Measurements from ENCODE around the gene CFAP90.

CFAP90 gene

DNA sequence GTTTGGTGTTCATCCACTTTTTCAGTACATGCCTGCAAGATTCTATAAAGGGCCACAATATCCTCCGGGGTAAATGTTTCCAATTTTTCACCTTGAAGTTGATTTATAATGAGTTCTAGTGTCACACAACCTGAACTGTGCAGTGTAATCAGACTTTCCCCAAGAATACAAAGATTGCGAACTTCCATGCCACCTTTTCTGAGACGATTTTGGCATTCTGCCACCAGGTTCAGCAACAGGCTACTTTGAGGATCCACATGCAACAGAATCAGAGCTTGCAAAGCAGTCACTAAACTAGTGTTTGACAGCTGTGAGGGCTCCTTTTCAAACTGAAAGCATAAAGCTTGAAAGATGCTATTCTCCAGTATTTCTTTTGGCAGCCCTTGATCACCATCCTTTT lies 16.3 kb upstream of the CFAP90 start:
- no peak for DNase-seq

DNA sequence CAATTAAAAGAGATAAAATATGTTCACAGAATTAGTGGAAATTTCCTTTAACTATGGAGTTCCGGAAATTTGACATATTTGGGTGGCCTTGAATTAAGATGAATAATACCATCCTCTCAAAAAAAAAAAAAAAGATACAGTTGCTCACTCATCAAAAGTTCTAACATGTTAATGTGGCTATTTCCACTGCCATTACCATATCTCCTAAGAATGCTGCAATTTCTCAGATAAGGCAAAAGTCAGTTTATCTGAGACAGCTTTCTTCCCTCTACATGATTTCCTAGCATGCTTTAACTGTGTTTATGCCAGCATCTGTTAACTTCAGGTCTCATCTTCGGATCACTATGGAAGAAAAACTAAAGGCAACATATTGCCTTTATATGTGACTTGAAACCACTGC lies 15.3 kb upstream of the CFAP90 start:
- DNase-seq, result no peak

DNA sequence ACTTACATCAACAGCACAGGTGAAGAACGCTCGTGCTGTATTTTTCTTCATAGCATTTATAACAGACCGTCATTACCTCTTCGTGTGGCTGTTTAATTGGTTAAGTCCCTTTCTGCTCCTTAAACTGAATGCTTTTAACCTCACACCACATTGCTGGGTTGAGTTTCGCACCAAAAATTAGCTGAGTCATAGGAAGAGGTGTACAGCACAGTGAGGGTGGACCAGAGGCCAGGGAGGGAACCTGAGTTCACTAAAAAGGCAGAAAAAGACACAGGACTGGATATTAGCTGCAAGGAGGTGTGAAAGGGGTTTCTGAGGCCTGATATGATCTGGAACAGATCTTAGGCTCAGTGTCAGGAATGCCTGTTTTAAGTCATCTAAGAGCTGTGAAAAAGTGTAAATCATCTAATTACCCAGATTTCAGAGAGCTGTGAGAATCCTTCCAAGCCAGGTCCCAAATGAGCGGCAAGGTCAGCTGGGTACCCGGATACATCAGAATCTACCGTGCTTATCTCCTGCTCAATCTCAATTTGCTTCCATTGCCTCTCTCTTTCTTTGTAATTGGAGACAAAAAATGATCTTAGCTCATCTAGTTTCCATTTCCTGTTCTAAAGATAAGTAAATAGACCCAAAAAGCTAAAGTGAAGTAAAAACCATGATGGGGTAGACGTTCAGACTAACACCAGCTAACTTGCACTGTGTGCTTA lies 7.1 kb upstream of the CFAP90 start:
- no peak for DNase-seq

DNA sequence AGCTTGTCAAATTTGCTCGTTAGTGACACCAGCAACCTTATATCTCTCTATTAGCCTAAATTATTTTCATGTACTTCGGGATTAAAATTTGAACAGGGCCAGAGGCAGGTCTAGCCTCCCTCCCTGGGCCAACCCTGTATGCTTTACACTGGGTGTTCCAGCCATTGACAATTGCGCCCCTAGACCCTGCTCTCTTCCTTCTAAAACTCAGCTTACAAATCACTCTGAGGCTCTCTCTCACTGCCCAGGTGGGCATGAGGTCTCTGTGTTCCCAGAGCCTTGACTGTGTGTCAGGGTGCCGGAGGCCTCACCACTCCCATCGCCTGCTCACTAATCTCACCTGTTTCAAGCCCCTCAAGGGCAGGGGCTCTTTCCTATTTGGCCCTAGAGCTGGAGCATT lies 6.4 kb upstream of the CFAP90 start:
- no peak for DNase-seq

DNA sequence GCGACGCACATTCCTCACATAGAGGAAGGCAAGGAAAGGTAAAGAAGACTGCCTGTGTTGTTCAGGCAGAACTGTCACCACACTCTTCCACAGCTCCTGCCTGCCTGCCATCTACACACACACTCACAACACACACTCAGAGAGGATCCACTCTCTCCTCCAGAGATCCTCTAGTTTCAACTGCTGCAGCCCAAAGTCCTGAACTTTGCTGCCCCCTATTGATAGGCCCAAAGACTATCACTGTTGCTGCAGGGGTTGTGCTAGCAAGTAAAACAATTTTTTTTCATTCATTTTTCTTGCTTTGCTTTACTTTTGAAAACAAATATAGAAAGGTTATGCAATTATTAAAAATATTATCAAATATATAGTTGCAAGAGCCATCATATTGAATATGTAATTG lies 5.9 kb upstream of the CFAP90 start:
- DNase-seq, result peak; percentile 48

DNA sequence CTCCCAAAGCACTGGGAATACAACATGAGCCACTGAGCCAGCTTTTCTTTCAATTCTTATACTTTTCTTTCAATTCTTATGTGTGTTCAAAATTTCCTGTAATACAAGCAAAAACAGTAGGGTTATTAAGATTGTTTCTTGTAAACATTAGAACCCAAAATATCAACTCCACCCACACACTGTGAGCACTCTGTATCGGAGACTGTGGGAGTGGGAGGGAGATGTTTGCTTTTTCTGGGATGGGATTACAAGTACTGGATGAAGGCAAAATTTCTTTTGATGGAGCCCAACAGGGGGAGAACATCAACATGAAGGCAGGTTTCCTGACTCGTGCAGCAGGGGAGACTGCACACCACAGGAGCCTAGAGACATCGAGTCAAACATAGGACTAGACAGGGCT lies 4.7 kb upstream of the CFAP90 start:
- no peak for DNase-seq

DNA sequence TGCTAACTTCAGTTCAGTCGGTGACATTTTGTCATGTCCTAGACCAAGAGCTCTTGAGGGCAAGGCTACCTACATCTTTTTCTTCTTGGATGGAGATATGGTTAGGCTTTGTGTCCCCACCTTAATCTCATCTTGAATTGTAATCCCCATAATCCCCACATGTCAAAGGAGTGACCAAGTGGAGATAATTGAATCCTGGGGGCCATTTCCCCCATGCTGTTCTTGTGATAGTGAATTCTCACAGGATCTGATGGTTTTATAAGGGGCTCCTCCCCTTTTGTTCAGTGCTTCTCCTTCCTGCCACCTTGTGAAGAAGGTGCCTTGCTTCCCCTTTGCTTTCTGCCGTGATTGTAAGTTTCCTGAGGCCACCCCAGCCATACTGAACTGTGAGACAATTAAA lies 2.1 kb upstream of the CFAP90 start:
- DNase-seq, result no peak

DNA sequence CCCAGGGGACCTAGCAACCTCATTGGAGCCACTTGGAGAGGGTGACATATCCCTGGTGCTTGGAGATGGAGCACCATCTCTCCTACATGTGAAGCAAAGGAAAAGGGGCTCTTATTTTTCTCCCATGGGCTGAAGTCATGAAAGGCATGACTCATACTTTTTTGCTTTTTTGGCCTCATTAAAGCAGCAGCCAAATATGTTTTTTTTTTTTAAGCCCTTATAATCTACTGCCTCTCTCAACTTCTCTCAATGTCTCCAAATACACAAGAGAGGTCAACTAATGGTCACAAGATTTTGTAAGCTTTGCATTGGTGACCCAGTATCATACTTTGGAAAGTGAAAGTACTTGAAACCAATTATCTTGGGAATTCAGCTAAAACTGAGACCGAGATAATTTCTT lies 1.6 kb upstream of the CFAP90 start:
- DNase-seq, result no peak

DNA sequence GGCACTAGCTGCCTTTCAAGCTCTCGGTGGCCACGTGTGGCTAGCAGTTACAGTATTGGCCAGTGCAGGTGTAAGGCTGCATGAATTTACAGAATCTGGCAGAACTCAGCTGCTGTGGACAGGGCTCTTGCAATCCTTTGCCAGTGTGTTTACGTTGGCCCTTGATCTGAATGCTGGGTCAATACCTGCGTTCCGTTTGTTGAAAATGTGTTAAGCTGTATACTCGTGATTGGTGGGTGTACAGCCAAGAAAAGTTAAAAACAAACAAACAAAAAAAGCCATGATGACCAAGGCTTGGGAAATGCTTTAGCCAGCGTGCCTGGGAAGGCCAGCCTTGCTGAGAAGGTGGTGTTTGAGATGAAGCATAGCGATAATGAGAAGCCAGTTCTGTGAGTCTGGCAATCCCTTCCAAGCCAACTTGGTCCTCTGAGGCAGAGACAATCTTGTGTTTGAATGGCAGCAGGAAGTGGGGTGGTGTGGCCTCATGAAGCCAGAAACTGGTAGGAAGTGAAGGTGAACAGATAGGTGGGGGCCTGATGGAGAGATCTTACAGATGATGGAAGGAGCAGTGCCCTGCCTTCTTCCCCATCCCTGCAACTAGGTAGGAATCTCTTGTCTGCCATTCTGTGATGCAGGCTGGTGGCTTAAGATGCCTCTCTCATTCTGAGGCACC lies 820 bp upstream of the CFAP90 start:
- DNase-seq, result no peak

DNA sequence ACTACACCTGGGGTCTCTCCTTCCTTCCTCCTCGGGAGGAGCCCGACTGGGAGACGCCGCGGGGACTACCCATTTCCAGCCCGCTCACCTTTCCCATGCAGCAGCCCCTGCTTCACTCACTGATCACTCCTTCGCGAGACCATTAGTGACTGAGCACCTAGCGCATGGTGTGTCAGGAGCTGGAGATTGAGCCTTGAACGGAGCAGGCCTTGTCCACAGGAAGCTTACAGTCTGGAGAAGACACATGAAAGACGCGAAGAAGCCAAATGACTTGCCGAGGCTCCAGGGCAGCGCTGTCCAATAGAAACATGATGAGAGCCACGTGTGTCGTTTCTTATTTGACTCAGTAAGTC lies 283 bp upstream of the CFAP90 start:
- no peak for DNase-seq

DNA sequence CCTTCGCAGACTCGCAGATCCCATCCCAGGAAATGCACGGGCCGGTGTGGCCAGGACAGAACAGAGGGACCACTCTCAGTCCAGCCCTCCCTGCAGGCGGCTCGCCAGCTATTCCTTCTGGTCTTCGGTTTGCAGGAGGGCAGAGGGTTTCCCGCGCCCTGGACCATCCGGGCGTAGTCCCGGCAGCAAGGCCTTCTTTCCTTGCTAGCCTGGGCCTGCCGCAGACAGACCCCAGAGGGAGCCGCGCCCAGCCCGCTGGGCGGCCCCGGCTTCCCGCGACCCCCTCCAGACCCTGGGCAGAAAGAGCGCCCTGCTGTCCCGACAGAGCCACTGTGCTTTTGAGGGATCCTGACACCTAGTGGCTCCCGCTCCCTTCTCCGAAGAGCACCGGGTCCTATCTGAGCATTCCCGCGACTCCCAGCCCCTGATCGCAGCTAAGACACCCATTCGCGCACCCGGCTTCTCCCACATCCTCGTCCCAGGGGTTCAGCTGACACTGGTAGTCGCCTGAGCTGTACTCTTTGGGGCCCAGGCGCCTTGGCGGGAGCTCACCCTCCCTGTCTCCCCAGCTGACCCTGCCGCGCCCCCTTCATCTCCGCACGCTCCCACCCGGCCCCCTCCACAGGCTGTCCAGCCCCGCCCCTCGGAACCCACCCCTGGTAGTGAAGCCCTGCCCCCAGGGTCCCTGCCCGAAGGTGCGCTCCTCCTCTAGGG lies 1.1 kb downstream of the CFAP90 start:
- no peak for DNase-seq

DNA sequence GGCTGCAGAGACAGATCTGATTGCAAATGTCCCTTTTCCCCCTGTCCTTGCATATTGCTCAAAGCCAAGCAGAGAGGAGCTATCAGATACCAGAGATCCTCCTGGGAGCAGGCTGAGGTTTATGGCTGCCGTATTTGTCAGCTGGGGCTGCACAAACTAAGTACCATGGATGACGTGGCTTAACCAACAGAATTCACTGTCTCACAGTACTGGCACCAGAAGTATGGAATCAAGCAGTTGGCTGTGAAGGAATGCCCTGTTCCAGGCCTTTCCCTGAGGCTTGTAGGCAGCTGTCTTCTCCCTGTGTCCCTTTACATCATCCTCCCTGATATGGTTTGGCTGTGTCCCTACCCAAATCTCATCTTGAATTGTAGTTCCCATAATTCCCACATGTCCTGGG lies 2.6 kb downstream of the CFAP90 start:
- DNase-seq, result no peak

DNA sequence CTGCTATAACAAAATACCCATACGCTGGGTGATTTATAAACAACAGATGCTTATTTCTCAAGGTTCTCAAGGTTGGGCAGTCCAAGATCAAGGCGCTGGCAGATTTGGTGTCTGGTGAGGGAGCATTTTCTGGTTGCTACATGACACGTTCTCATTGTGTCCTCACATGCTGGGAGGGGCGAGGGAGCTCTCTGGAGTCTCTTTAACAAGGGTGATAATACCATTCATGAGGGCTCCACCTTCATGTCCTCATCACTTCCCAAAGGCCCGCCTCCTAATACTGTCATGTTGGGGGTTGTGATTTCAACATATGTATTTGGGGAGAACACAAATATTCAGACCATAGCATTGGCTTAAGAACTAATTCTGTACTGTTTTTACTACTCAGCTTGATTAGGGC lies 4.6 kb downstream of the CFAP90 start:
- no peak for DNase-seq

DNA sequence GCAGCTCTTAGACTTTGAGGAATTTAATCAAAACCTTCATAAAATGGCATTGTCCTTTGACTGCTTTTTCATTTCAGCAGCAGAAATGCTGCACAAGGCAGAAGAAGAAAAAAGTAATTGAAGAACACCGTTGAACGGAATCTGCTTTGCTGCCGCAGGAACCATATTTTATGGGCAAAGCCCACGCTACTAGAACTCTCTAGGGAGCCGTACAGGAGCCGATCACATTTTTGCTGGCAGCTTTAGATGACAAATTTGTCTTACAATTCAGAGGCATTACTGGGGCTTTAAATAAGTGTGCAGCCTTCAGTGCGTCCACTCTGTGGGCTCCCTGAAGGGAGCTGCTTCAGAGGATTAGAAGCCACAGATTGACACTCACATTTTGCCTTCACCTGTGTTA lies 5.4 kb downstream of the CFAP90 start:
- no peak for DNase-seq

DNA sequence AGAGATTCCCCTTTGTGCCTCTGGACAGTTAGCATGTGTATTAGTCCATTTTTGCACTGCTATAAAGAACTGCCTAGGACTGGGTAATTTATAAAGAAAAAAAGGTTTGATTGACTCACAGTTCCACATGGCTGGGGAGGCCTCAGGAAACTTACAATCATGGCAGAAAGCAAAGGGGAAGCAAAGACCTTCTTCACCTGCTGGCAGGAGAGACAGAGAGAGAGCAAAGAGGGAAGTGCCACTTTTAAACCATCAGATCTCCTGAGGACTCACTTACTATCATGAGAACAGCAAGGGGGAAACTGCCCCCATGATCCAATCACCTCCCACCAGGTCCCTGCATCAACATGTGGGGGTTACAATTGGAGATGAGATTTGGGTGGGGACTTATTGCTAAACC lies 6.0 kb downstream of the CFAP90 start:
- no peak for DNase-seq

DNA sequence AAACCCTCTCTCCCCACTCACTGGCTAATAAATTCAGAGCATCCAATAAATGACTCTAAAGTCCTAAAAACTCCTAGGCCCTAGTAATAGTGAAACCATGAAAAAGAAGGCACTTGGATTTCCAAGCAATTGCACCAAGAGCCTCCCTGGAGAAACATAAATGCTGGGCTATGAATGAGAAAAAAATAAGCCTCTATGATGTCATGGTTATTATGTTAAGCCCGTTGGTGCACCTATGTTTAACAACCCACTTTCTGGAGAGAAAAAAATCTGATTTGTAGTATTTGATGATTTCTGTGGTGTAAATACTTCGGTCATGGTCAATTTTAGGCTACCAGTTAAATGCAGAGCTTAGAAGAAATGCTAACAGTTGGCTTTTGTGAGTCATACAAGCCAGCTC lies 8.4 kb downstream of the CFAP90 start:
- DNase-seq, result no peak

DNA sequence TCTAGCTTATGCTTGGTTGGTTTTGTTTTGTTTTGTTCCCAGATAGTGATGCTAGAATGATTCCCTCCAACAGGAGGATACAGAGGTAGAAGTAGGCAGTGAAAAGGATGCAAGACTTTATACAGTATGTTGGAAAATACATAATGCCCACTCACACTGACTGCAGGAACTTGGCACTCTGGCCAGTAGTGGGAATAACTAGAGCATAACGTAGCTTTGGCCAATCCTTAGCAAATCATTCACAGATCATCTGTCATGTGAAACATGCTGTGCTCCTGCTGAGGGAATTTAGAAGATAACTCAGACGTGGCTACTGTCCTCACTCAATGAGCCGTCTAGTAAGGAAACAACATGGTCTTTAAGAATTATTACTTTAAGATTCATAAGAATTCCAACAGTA lies 13.5 kb downstream of the CFAP90 start:
- no peak for DNase-seq

DNA sequence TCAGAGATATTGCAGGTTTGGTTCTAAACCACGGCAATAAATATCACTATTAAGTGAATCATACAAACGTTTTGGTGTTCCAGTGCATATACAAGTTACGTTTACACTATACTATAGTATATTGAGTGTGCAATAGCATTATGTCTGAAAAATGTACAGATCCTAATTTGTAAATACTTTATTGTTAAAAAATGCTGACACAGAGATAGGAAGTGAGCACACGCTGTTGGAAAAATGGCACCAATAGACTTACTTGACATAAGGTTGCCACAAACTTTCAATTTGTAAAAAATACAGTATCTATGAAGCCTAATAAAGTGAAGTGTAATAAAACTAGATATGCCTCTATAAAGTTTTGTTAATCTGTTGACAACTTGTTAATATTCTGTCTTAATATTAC lies 16.0 kb downstream of the CFAP90 start:
- DNase-seq, result no peak

DNA sequence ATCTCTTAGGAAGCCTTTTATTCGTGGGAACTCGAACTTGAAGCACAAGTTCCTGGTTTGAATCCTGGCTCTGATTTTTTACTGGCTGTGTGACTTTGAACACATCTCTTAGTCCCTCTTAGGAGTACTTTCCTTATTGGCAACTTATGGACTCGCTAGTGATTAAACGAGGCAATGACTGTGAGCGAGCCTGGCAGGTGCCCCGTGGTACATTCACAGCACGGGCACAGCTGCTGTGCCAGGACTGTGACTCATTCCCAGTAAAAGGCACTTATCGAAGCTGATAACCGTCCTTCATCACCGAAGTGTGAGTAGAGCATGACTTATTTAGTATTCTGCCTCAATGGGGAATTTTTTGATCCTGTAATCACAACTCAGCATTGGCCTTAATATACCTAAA lies 22.7 kb downstream of the CFAP90 start:
- DNase-seq, result no peak

DNA sequence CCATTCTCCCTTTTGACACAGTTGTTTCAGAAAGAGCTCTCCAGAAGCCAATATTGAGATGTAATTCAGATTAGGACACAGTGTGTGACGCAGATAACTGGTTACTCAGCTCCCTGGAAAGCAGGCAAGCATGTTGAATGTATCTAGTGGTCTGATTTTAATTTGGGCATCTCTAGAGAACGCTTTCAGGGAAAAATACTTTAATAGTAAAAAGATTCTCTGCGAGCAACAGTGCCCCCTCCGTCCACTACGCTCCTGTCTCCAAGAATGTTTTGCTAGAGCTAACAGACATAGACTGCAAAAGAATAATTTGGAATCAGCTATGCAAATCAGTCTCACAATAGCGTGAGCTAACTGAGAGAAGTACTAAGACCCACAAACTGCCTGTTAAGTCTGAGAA lies 23.3 kb downstream of the CFAP90 start:
- DNase-seq, result no peak

DNA sequence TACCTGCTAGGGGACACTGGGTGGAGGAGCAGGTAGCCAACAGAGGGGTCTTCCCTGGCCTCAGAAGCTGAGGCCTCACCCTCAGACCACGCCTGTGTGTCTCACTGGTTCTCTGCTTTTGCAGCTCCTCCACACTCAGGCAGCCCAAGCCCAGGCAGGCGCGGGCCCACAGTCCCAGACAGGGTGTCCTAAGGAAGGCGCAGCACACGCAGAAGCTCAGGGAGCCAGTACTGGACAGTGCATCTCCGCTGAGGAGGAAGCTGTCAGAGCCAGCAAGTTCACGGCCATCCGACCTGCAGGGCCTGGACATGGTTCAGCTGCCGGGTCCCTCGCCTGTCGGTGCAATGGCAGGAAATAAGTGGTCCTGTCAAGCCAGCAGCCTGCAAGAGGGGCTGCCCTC lies 25.3 kb downstream of the CFAP90 start:
- DNase-seq, result no peak

DNA sequence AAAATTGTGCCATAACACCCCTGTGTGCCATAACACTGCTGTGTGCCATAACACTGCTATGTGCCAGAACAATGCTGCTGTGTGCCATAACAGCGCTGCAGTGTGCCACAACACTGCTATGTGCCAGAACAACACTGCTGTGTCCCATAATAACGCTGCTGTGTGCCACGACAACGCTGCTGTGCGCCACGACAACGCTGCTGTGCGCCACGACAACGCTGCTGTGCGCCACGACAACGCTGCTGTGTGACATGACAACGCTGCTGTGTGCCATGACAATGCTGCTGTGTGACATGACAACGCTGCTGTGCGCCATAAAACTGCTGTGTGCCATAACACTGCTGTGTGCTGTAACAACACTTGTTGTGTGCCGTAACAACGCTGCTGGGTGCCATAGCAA lies 25.9 kb downstream of the CFAP90 start:
- no peak for DNase-seq

DNA sequence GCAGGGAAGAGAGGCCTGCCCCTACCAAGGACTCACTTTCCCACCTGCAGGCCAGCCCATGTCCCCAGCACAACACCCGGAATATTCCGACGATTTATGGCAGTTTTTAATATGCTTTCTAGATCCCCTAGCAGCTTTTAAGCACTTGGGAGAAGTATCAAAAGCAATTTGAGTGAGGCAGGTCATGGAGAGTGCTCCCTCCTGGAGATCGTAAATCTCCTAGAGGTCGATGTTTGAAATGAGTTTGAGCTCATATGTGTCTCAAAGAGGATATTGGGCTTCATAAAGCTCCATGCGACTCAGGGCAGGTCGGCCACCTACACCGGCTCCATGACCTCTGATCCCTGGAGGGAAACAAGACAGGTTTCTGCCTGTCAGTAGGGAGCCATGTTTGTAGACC lies 27.3 kb downstream of the CFAP90 start:
- no peak for DNase-seq

DNA sequence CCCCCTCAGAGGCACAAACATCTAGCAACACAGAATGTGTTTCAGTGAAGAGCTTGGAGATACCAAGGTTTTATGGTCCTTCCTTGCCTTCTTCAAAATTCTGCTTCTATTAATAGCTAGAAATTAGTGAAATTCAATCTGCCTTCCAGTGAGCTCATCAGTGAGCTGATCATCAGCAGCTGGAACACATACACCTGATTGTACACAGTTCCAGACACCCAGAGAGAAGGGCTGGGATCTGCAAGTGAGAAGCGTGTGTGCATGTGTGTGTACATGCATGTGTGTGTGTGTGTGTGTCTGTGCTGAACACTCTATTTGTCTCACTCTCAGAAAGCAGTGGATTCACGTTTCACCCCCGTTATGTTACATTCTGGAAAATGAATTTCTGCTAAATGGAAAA lies 28.5 kb downstream of the CFAP90 start:
- no peak for DNase-seq

DNA sequence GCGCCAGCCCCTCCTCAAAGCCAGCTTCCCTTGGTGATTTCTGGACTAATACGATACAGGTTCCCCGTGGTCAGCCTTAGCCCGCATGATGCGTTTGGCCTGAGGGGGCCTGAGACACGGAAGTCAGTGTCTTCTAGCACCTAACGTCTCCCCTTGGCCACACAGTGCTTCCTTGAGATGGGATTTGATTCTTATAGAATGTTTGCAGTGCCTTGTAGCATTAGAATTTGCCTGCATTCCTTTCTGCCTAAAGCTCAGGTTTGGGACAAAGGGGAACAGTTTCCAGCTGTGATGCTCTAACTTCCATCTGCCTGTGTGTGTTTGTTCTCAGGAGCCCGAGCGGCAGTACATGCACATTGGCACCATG lies 34.4 kb downstream of the CFAP90 start:
- DNase-seq, result no peak
